Forelimb muscle (tissue), 1 donor: Measurements from ENCODE around the gene ANO6. TPM values are rescaled to one million over a fixed set of nuclear protein-coding genes. Genes with fewer than 3 reads are reported as not detected.
"Not testable (repeated sequence)": the region's sequence is repeated elsewhere in the genome, so short reads cannot be mapped to it uniquely, and the experiment has no call there.

Experiments used
- DNase-seq: peaks from one replicate; pipeline ENCODE4 v3.0.0-alpha.2; 2013; ENCODE audit warnings: low read depth
- polyA plus RNA-seq: library from polyadenylated mRNA; unstranded; fragments of 120-200 nt; gene quantifications from one replicate; pipeline ENCODE4 v1.2.1, GENCODE V29; 2013; ENCODE audit not compliant: insufficient read length

The ANO6 gene
- polyA plus RNA-seq, 1 donor, result 58.2 TPM

- no peak for DNase-seq
Observed at GRCh38 chr12:45348311-45348710, 132.4 kb downstream of the ANO6 start.

GRCh38 chr12:45348986-45349385 is 133.1 kb downstream of the ANO6 start:
- no peak for DNase-seq

GRCh38 chr12:45349916-45350315 is 134.0 kb downstream of the ANO6 start:
- DNase-seq, result no peak

- no peak for DNase-seq
Observed at GRCh38 chr12:45350861-45351260, 135.0 kb downstream of the ANO6 start.

- DNase-seq, result no peak
Observed at GRCh38 chr12:45351921-45352670, 136.2 kb downstream of the ANO6 start.

- DNase-seq, result no peak
Observed at GRCh38 chr12:45353944-45354343, 138.0 kb downstream of the ANO6 start.

- no peak for DNase-seq
Observed at GRCh38 chr12:45354399-45354798, 138.5 kb downstream of the ANO6 start.

- DNase-seq, result no peak
Observed at GRCh38 chr12:45355730-45356129, 139.8 kb downstream of the ANO6 start.

GRCh38 chr12:45356822-45357538 is 141.1 kb downstream of the ANO6 start:
- no peak for DNase-seq

- peak; percentile 65 for DNase-seq
Observed at GRCh38 chr12:45357539-45358417, 141.9 kb downstream of the ANO6 start.

- DNase-seq, result no peak
Observed at GRCh38 chr12:45362291-45362690, 146.4 kb downstream of the ANO6 start.

GRCh38 chr12:45363903-45364302 is 148.0 kb downstream of the ANO6 start:
- no peak for DNase-seq

GRCh38 chr12:45368841-45369489 is 153.1 kb downstream of the ANO6 start:
- no peak for DNase-seq

GRCh38 chr12:45377815-45378214 is 161.9 kb downstream of the ANO6 start:
- DNase-seq, result no peak

- DNase-seq, result no peak
Observed at GRCh38 chr12:45379261-45379660, 163.4 kb downstream of the ANO6 start.

GRCh38 chr12:45381351-45381750 is 165.5 kb downstream of the ANO6 start:
- DNase-seq, result no peak

- DNase-seq, result no peak
Observed at GRCh38 chr12:45388545-45388944, 172.7 kb downstream of the ANO6 start.

GRCh38 chr12:45389426-45389825 is 173.5 kb downstream of the ANO6 start:
- DNase-seq, result no peak

GRCh38 chr12:45397499-45397898 is 181.6 kb downstream of the ANO6 start:
- DNase-seq, result not testable (repeated sequence)

GRCh38 chr12:45398552-45398951 is 182.7 kb downstream of the ANO6 start:
- no peak for DNase-seq

GRCh38 chr12:45400991-45401390 is 185.1 kb downstream of the ANO6 start:
- DNase-seq, result no peak

GRCh38 chr12:45402288-45402687 is 186.4 kb downstream of the ANO6 start:
- DNase-seq, result peak; percentile 58
